Superior temporal gyrus (tissue), 1 donor: ENCODE data around the gene DESI2.
"Not testable (repeated sequence)": the region's sequence is repeated elsewhere in the genome, so short reads cannot be mapped to it uniquely, and the experiment has no call there.

Source experiments
- DNase-seq: peaks from one replicate; pipeline ENCODE4 v3.0.0-alpha.2; 2016; ENCODE audit errors: extremely low spot score

DESI2 gene

GRCh38 chr1:244704107-244704506 is 51.2 kb downstream of the DESI2 start:
- DNase-seq, result no peak

DNA sequence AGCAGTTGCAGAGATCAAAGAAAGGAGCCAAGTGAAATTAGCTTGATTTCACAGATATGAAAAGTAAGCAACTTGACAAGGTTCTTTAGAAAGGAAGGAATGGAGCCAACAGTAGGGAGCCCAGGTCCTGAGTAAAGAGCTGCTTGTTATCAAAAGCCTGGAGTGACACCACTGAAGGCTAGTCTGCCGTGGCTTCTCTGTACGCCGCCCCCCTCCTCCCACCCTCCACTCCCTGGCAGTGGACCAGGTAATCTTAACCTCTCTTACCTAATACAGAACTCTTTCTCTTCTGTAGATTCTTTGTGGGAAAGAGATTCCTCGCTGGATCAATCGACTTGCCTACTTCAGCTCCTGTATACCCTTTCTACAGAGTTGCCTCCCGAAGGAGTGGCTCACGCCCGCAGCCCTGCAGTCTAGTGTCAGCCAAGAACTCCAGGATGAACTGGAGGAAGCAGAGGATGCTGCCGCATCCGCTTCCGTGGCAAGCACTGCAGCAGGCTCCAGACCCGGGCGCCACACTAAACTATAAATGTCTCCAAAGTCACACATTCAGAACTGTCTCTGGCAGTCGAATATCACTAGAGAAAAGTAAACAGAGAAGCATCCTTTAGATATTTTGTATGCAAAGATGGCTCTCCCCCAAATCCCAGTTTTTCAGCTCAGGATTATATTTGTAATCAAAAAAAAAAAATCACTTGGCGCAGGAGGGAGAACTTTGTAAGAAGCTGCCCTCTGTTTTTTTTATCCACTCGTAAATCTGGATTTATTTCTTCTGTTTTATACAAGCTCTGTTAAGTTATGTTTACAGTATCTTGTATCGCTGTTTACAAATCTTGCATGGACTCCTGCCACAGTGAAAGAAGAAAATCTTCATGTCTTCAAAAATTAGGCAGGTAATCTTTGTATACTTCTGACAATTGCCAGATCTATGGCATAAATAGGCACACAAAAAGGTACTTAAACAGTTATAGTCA is 52.6 kb downstream of the DESI2 start:
- DNase-seq, result no peak

GRCh38 chr1:244709076-244709475 is 56.1 kb downstream of the DESI2 start:
- no peak for DNase-seq

DNA sequence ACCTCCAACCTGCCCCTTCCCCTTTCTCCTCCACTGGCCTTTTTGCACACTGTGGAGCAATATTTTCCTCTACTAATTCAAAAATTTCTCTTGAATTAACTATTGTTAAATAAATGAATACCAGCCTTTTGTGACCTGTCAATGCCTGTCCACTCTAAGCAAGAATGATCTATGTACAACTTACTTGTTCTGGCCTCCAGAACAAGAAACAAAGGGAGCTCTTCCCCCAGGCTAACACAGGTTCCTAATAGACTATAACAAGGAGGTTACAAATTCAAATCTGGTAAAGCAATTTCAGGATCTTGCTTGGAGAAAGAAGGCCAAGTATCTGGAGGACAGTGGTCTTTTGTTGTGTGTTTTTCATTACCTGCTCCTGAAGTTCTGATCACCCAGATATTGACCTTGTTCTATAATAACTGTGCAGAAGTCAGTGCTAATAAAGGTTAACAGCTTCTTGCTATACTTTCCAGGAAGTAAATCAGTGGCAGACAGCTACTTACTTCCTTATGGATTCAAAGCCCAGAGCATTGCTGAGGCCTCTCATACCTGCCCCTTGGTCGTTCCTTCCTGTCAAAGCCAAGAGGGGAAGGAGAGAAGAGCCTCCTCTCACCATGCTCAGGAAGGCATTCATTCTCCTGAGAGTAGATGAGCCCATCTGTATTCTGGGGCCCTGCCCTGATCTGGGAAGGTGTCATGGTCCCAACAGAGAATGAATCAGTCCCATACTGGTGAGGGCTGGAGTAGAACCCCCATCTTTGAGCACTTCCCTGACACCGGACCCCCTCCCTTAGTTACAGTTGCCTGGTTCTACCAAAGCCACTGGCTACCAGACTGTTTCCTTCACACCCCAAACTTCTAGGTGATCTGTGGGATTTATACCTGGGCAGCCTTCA is 56.8 kb downstream of the DESI2 start:
- no peak for DNase-seq

GRCh38 chr1:244710474-244711062 is 57.6 kb downstream of the DESI2 start:
- DNase-seq, result no peak

- no peak for DNase-seq
These were observed 59.7 kb downstream of the DESI2 start for GRCh38 chr1:244712669-244713068.

DNA sequence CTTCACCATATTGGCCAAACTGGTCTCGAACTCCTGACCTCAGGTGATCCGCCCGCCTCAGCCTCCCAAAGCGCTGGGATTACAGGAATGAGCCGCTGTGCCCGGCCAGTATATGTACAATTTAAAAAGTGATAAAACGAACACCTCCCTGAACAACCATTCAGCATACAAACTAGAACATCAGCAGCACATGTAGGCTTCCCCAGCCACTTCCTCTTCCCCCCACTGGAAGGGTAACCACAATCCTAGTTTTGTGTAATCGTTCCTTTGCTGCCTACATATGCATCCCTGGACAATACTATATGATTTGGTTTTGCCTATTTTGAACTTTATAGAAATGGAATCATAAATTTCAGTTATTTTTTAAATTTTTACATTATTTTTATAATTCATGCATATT is 60.4 kb downstream of the DESI2 start:
- no peak for DNase-seq

DNA sequence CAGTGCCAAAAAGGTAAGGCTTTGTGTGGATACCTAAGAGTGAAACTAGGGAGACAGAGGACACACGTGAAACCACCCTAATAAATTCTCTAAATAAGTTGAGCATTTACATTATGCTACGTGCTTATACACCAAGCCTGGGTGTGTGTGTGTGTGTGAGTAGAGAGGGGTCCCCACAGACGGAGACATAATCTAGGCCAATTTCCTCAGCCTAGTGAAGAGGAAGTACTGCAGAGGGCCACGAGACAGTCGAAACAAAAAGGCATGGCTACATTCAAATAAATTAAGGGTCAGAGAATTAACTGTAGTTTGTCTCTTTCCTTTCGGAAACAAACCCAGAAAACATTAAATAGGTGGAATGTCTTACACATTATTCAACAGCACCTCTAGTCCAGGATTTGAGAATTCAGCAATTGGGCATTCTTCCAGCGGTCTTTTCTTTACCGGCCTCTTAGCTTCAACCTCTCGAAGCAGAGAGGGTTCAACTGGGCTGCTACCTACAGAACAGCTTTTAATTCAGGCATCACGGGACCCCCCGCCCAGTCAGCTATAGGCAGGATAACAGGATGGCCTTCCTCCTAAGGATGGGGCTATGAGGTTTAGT is 75.0 kb downstream of the DESI2 start:
- DNase-seq, result no peak

- peak; percentile 35 for DNase-seq
These were observed 77.4 kb downstream of the DESI2 start for GRCh38 chr1:244730153-244730933.

GRCh38 chr1:244730934-244731434 is 78.1 kb downstream of the DESI2 start:
- DNase-seq, result no peak

DNA sequence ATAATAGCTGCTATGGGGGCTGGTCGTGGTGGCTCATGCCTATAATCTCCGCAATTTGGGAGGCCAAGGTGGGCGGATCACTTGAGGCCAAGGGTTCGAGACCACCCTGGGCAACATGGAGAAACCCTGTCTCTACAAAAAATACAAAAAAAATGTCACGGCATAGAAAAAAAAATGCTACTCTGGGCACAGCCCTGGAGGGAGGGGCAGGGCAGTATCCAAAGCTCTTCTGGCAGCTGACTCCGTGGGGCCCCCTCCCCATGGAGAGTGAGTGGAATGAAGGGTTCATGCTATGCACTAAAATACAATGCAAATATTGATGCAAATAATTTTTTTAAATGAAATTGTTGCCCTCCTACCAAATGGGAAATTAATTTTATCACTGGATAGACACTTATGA is 78.7 kb downstream of the DESI2 start:
- no peak for DNase-seq

DNA sequence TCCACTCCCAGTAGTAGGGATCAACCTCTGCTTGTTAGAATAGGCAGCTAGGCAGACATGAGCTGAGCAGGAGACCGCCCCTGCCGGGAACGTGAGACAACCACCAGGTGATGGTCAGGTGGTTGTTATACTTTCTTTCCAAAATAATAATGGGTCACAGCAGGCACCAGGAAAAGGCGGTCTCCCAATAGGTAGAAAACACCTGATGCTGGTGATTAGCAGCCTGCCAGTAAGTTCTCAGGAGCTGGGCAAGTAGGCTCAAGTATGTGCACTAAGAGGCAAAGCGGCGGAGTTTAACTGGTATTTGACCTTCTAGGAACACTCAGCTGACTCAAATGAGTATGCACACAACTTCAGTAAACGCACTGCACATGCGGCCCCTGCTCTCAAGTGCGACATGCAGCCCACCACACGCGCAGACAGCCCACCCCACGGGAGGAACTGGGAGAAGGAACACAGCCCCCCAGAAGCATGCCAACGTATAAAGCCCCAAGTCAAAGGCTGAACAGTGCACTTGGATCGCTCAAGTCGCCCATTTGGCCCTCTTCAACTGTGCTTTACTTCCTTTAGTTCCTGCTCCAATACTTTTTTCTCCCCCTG is 80.0 kb downstream of the DESI2 start:
- DNase-seq, result no peak

- DNase-seq, result no peak
These were observed 82.5 kb downstream of the DESI2 start for GRCh38 chr1:244735404-244735803.

GRCh38 chr1:244735876-244736561 is 83.1 kb downstream of the DESI2 start:
- DNase-seq, result no peak

- not testable (repeated sequence) for DNase-seq
These were observed 86.2 kb downstream of the DESI2 start for GRCh38 chr1:244739140-244739539.

DNA sequence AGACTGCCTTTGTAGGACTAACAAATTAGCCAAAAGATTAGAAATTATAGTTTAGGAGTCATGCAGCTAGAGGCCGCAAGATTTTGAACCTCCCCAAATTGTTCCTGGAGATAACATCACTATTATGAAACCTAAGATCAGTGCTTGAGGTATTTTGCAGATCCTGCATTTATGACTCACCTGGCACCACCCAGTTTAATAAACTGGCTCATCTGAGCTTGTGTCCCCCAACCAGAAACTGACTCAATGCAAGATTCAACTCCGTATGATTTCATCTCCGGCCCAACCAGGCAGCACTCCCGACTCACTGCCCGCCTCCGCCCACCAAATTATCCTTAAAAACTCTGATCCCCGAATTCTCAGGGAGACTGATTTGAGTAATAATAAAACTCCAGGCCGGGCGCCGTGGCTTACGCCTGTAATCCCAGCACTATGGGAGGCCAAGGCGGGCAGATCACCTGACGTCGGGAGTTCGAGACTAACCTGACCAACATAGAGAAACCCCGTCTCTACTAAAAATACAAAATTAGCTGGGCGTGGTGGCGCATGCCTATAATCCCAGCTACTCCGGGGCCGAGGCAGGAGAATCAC is 87.2 kb downstream of the DESI2 start:
- not testable (repeated sequence) for DNase-seq

DNA sequence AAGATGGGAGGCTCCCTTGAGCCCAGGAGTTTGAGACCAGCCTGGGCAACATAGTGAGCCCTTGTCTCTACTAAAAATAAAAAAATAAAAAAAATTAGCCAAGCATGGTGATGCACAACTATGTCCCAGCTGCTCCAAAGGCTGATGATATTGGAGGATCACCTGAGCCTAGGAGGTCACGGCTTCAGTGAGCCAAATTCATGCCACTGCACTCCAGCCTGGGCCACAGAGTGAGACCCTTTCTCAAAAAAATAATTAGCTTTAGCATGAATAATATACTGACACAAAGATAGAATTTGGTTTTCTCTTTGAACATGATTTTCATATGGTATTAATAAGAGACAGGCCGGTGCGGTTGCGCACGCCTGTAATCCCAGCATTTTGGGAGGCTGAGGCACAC is 88.8 kb downstream of the DESI2 start:
- no peak for DNase-seq

GRCh38 chr1:244749230-244750016 is 96.5 kb downstream of the DESI2 start:
- DNase-seq, result no peak
